Smooth muscle cell (in vitro differentiated cells): Measurements from ENCODE around the gene ENTHD1. TPM values are rescaled to one million over a fixed set of nuclear protein-coding genes. Genes with fewer than 3 reads are reported as not detected.

Experiments used
- DNase-seq: peaks from one replicate; lab custom pipeline; 2025; ENCODE audit not compliant: unreplicated experiment; lab: John Stamatoyannopoulos, UW
- H2AFZ ChIP-seq: fragments of 200-600 bp; sonication (generic); 2 replicates; pipeline ENCODE4 v1.6.0; 2016; ENCODE audit warnings: antibody characterized with exemption, low read depth, mild to moderate bottlenecking
- H3F3A ChIP-seq: fragments of 200-600 bp; sonication (generic); 2 replicates; pipeline ENCODE4 v1.6.0; 2017; ENCODE audit warnings: antibody characterized with exemption, low read depth
- H3K27ac ChIP-seq: fragments of 200-600 bp; sonication (generic); 2 replicates; pipeline ENCODE4 v1.5.1; 2016; ENCODE audit warnings: low read depth, mild to moderate bottlenecking
- H3K27me3 ChIP-seq: fragments of 200-600 bp; sonication (generic); 2 replicates; pipeline ENCODE4 v1.6.1; 2016; ENCODE audit warnings: low read depth, mild to moderate bottlenecking
- H3K36me3 ChIP-seq: fragments of 200-600 bp; sonication (generic); 2 replicates; pipeline ENCODE4 v1.5.1; 2016; ENCODE audit warnings: low read depth
- H3K4me1 ChIP-seq: fragments of 200-600 bp; sonication (generic); 2 replicates; pipeline ENCODE4 v1.5.1; 2016; ENCODE audit warnings: low read depth
- H3K4me2 ChIP-seq: fragments of 200-600 bp; sonication (generic); 2 replicates; pipeline ENCODE4 v1.6.0; 2016; ENCODE audit warnings: mild to moderate bottlenecking
- H3K4me3 ChIP-seq: fragments of 200-600 bp; sonication (generic); 2 replicates; pipeline ENCODE4 v1.5.1; 2016; ENCODE audit warnings: mild to moderate bottlenecking
- H3K79me2 ChIP-seq: fragments of 200-600 bp; sonication (generic); 2 replicates; pipeline ENCODE4 v1.6.0; 2016; ENCODE audit warnings: low read depth, mild to moderate bottlenecking
- H3K9ac ChIP-seq: fragments of 200-600 bp; sonication (generic); 2 replicates; pipeline ENCODE4 v1.6.0; 2016; ENCODE audit warnings: low read depth
- H3K9me3 ChIP-seq: fragments of 200-600 bp; sonication (generic); replicated peaks from 2 replicates; pipeline ENCODE4 v1.5.1; 2016; ENCODE audit warnings: low read depth
- H4K20me1 ChIP-seq: fragments of 200-600 bp; sonication (generic); 2 replicates; pipeline ENCODE4 v1.6.0; 2016; ENCODE audit warnings: low read depth
- CTCF ChIP-seq: fragments of 200-600 bp; sonication (generic); IDR thresholded peaks from 2 replicates; pipeline ENCODE4 v1.5.1; 2017; ENCODE audit warnings: borderline replicate concordance, mild to moderate bottlenecking, antibody characterized with exemption; ENCODE audit not compliant: insufficient read depth, poor library complexity, severe bottlenecking
- WGBS: methylation state at CpG from one replicate; pipeline ENCODE4 v1.1.7; 2016; ENCODE audit warnings: low lambda C conversion rate; 5-methylcytosine and 5-hydroxymethylcytosine counted together
- polyA plus RNA-seq: library from polyadenylated mRNA; unstranded; fragments of >200 nt; fragmentation: Nextera tagmentation; extraction: Ambion mirVana; gene quantifications from 2 replicates; pipeline ENCODE4 v1.2.1, GENCODE V29; 2016
- total RNA-seq: library from RNA; depleted of rRNA; stranded (reverse); fragments of >200 nt; gene quantifications from 2 replicates; pipeline ENCODE4 v1.2.3, GENCODE V29; 2014

ENTHD1 gene
- total and polyA plus RNA-seq, 2 experiments from 2014 or later, result not detected

- H3K9me3 ChIP-seq, result no peaks in the 10 kb centered on the region
- TF ChIP-seq CTCF, result no peak
- H3F3A ChIP-seq, result no peaks in the 10 kb centered on the region
- no peaks in the 10 kb centered on the region for H3K79me2 ChIP-seq
- H3K36me3 ChIP-seq, result no peaks in the 10 kb centered on the region
- H3K9ac ChIP-seq, result no peak overlapping the region
- H4K20me1 ChIP-seq, result no peaks in the 10 kb centered on the region
- H3K27ac ChIP-seq, result no peak overlapping the region
- peaks cover 13% of the 10 kb centered on the region for H3K27me3 ChIP-seq
- WGBS, result 83% methylated on average over 2 of the region's 2 CpGs
- H3K4me2 ChIP-seq, result no peak overlapping the region
- H2AFZ ChIP-seq, result no peak overlapping the region
- H3K4me3 ChIP-seq, result no peak overlapping the region
- peaks cover 5% of the 10 kb centered on the region for H3K4me1 ChIP-seq
- no peak for DNase-seq
These were observed 14.6 kb upstream of the ENTHD1 start for GRCh38 chr22:39908136-39908535.

- Histone ChIP-seq H3K36me3 (no peaks in the 10 kb centered on the region), H4K20me1 (no peaks in the 10 kb centered on the region), H3K4me3 (no peak overlapping the region), H2AFZ (no peak overlapping the region), H3K4me2 (no peak overlapping the region), H3K79me2 (no peaks in the 10 kb centered on the region), H3K9me3 (no peaks in the 10 kb centered on the region), H3F3A (no peaks in the 10 kb centered on the region), H3K9ac (no peak overlapping the region), H3K27ac (no peak overlapping the region), H3K4me1 (peaks cover 5% of the 10 kb centered on the region), H3K27me3 (peaks cover 13% of the 10 kb centered on the region)
- no peak for DNase-seq
- TF ChIP-seq CTCF, result no peak
- 91% methylated on average over 9 of the region's 9 CpGs for WGBS
These were observed 14.1 kb upstream of the ENTHD1 start for GRCh38 chr22:39907605-39908097.

- WGBS, result 94% methylated on average over 6 of the region's 6 CpGs
- H3K27me3 ChIP-seq, result peaks cover 16% of the 10 kb centered on the region
- no peak for TF ChIP-seq CTCF
These were observed 13.5 kb upstream of the ENTHD1 start for GRCh38 chr22:39907047-39907446.

GRCh38 chr22:39906207-39906606 lies 12.6 kb upstream of the ENTHD1 start:
- H3K27me3 ChIP-seq, result peaks cover 24% of the 10 kb centered on the region
- H3F3A ChIP-seq, result no peaks in the 10 kb centered on the region
- DNase-seq, result no peak
- no peak overlapping the region for H3K4me2 ChIP-seq
- H3K36me3 ChIP-seq, result no peaks in the 10 kb centered on the region
- peaks cover 5% of the 10 kb centered on the region for H3K4me1 ChIP-seq
- no peaks in the 10 kb centered on the region for H3K79me2 ChIP-seq
- no peaks in the 10 kb centered on the region for H4K20me1 ChIP-seq
- no peak overlapping the region for H2AFZ ChIP-seq
- no peaks in the 10 kb centered on the region for H3K9me3 ChIP-seq
- 76% methylated on average over 3 of the region's 3 CpGs for WGBS
- H3K9ac ChIP-seq, result no peak overlapping the region
- H3K27ac ChIP-seq, result no peak overlapping the region
- H3K4me3 ChIP-seq, result no peak overlapping the region
- TF ChIP-seq CTCF, result no peak

More at GRCh38 chr22:39907047-39907446, 13.5 kb upstream of the ENTHD1 start:
- H3K4me2 ChIP-seq, result no peak overlapping the region
- no peak overlapping the region for H2AFZ ChIP-seq
- no peak overlapping the region for H3K27ac ChIP-seq
- DNase-seq, result no peak
- H4K20me1 ChIP-seq, result no peaks in the 10 kb centered on the region
- H3K79me2 ChIP-seq, result no peaks in the 10 kb centered on the region
- H3K4me1 ChIP-seq, result peaks cover 5% of the 10 kb centered on the region
- H3K9ac ChIP-seq, result no peak overlapping the region
- no peaks in the 10 kb centered on the region for H3F3A ChIP-seq
- H3K9me3 ChIP-seq, result no peaks in the 10 kb centered on the region
- no peaks in the 10 kb centered on the region for H3K36me3 ChIP-seq
- no peak overlapping the region for H3K4me3 ChIP-seq
